ENCODE measurements around the gene TEX14.

DNA sequence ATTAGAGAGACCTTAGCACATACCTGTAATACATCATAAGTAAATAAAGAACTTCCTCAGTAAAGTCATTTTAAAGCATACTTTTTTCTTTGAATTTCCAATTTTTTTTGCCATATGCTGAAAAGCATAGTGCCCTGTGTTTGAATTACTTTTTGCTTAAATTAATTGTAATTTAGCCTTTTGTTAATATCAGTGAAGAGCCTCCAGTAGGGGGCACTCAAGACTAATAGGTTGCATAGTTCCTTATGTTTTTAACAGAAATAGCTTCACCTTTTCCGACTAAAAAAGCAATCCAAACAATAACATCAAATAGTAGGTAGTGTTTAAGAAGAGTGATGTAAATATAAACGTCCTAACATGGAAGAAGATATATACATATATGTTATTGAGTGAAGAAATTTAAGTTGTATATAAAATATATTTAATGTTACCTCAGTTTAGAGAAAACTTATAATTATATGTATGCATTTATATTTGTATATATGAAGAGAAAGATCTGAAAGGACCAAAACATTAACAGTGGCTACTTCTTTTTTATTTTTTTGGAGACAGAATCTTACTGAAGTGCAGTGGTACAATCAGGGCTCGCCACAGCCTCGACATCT is 19.2 kb upstream of the TEX14 start:
- TF ChIP-seq, protein P1, sequence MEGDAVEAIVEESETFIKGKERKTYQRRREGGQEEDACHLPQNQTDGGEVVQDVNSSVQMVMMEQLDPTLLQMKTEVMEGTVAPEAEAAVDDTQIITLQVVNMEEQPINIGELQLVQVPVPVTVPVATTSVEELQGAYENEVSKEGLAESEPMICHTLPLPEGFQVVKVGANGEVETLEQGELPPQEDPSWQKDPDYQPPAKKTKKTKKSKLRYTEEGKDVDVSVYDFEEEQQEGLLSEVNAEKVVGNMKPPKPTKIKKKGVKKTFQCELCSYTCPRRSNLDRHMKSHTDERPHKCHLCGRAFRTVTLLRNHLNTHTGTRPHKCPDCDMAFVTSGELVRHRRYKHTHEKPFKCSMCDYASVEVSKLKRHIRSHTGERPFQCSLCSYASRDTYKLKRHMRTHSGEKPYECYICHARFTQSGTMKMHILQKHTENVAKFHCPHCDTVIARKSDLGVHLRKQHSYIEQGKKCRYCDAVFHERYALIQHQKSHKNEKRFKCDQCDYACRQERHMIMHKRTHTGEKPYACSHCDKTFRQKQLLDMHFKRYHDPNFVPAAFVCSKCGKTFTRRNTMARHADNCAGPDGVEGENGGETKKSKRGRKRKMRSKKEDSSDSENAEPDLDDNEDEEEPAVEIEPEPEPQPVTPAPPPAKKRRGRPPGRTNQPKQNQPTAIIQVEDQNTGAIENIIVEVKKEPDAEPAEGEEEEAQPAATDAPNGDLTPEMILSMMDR (IDR thresholded peaks at IDR 0.05; ENCODE audit: insufficient read depth, low read length): peak; percentile 48
- no peak for TF ChIP-seq POLR2AphosphoS5 (IDR thresholded peaks at IDR 0.05; ENCODE audit: low read depth)
- TF ChIP-seq, protein P2, sequence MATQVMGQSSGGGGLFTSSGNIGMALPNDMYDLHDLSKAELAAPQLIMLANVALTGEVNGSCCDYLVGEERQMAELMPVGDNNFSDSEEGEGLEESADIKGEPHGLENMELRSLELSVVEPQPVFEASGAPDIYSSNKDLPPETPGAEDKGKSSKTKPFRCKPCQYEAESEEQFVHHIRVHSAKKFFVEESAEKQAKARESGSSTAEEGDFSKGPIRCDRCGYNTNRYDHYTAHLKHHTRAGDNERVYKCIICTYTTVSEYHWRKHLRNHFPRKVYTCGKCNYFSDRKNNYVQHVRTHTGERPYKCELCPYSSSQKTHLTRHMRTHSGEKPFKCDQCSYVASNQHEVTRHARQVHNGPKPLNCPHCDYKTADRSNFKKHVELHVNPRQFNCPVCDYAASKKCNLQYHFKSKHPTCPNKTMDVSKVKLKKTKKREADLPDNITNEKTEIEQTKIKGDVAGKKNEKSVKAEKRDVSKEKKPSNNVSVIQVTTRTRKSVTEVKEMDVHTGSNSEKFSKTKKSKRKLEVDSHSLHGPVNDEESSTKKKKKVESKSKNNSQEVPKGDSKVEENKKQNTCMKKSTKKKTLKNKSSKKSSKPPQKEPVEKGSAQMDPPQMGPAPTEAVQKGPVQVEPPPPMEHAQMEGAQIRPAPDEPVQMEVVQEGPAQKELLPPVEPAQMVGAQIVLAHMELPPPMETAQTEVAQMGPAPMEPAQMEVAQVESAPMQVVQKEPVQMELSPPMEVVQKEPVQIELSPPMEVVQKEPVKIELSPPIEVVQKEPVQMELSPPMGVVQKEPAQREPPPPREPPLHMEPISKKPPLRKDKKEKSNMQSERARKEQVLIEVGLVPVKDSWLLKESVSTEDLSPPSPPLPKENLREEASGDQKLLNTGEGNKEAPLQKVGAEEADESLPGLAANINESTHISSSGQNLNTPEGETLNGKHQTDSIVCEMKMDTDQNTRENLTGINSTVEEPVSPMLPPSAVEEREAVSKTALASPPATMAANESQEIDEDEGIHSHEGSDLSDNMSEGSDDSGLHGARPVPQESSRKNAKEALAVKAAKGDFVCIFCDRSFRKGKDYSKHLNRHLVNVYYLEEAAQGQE (IDR thresholded peaks at IDR 0.05; ENCODE audit: insufficient replicate concordance, low read depth): no peak
